HFFc6 (cell line): ENCODE measurements around the gene CHST1. TPM values are rescaled to one million over a fixed set of nuclear protein-coding genes. Genes with fewer than 3 reads are reported as not detected.

ENCODE experiments used
- DNase-seq: peaks from one replicate; pipeline ENCODE4 v3.0.0-alpha.2; 2018
- H3K27ac Mint-ChIP-seq: 2 replicates; pipeline ENCODE4 v1.8.0; 2020; ENCODE audit warnings: mild to moderate bottlenecking, mixed read lengths
- H3K27me3 Mint-ChIP-seq: 2 replicates; pipeline ENCODE4 v1.8.0; 2021; ENCODE audit warnings: mild to moderate bottlenecking, moderate library complexity, mixed read lengths; ENCODE audit not compliant: insufficient read depth
- H3K36me3 Mint-ChIP-seq: 2 replicates; pipeline ENCODE4 v1.8.0; 2021; ENCODE audit warnings: low read depth, mixed read lengths
- H3K4me1 Mint-ChIP-seq: 2 replicates; pipeline ENCODE4 v1.8.0; 2020; ENCODE audit warnings: low read depth, mixed read lengths
- H3K4me3 Mint-ChIP-seq: 2 replicates; pipeline ENCODE4 v1.8.0; 2020; ENCODE audit warnings: mild to moderate bottlenecking, moderate library complexity, mixed read lengths
- H3K9me3 Mint-ChIP-seq: 2 replicates; pipeline ENCODE4 v1.8.0; 2020; ENCODE audit warnings: mild to moderate bottlenecking, mixed read lengths
- total RNA-seq, 6 experiments: library from RNA; stranded (reverse); fragmentation: NEBNext Ultra II Directional; extraction: Animal tissue kit (Norgen Biotek cat#: 25700); gene quantifications; 2 replicates in 1 of 6; 3 replicates in 5 of 6; pipeline ENCODE4 v1.2.3, GENCODE V29; 2021
- TF ChIP-seq, protein P1 (sequence below): fragments of 200-600 bp; sonication (generic); IDR thresholded peaks from 2 replicates; pipeline ENCODE4 v1.5.0; 2021; ENCODE audit warnings: antibody characterized with exemption, mild to moderate bottlenecking

The CHST1 gene
- total RNA-seq, 6 experiments from 2014 or later, result 0.09 to 0.14 (median 0.12) TPM; not detected in 3

DNA sequence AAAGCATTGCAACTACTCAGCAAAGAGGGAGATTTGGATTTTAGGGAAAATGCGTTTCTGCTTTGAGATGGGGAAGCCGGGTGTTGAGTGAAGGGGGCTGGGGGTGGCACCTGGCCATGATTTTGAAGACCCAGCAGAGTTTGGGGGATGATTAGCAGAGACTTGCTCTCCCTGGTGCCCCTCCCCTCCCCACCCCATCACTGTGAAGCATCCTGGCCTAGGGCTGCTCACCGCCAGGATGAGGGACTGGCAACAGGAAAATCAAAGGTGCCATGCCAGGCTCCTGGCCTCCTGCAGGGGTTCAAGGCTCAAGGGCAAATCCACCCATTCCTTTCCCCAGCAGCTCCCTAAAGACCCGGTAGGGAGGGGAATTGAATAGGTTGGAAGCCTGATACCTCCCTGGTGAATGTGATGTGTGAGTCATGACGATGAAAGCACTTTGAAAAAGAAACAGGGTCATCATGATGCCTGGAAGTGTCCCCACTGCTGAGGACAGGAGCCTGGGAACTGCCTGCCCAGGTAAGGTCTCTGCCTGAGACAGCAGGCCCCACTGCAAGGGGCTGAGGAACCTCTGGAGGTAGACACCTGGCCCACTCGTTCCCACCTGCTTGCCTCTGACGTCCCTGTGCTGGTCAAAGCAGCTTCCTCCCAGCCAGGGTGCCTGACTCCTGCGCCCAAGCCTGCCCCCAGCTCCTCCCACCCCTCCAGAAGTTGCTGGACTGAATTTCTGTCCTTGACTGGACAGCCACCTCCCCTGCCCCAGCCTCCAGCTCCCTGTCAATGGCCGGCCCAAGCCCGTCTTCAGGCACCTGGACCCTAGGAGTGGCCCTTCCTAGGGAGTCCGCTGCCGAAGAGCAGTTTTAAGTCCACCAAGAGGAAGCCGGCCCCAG lies 1.7 kb downstream of the CHST1 start:
- TF ChIP-seq, protein P1, sequence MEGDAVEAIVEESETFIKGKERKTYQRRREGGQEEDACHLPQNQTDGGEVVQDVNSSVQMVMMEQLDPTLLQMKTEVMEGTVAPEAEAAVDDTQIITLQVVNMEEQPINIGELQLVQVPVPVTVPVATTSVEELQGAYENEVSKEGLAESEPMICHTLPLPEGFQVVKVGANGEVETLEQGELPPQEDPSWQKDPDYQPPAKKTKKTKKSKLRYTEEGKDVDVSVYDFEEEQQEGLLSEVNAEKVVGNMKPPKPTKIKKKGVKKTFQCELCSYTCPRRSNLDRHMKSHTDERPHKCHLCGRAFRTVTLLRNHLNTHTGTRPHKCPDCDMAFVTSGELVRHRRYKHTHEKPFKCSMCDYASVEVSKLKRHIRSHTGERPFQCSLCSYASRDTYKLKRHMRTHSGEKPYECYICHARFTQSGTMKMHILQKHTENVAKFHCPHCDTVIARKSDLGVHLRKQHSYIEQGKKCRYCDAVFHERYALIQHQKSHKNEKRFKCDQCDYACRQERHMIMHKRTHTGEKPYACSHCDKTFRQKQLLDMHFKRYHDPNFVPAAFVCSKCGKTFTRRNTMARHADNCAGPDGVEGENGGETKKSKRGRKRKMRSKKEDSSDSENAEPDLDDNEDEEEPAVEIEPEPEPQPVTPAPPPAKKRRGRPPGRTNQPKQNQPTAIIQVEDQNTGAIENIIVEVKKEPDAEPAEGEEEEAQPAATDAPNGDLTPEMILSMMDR, result no peak
- H3K27me3 Mint-ChIP-seq, result peaks cover 39% of the 10 kb centered on the region
- DNase-seq, result no peak
- H3K27ac Mint-ChIP-seq, result peak overlapping the region; percentile 85
- H3K4me3 Mint-ChIP-seq, result 0 out of 2 replicates have a peak overlapping the region, but pooled peaks have one; percentile 30
- H3K4me1 Mint-ChIP-seq, result peaks cover 21% of the 10 kb centered on the region
- H3K9me3 Mint-ChIP-seq, result no peaks in the 10 kb centered on the region
- no peaks in the 10 kb centered on the region for H3K36me3 Mint-ChIP-seq

DNA sequence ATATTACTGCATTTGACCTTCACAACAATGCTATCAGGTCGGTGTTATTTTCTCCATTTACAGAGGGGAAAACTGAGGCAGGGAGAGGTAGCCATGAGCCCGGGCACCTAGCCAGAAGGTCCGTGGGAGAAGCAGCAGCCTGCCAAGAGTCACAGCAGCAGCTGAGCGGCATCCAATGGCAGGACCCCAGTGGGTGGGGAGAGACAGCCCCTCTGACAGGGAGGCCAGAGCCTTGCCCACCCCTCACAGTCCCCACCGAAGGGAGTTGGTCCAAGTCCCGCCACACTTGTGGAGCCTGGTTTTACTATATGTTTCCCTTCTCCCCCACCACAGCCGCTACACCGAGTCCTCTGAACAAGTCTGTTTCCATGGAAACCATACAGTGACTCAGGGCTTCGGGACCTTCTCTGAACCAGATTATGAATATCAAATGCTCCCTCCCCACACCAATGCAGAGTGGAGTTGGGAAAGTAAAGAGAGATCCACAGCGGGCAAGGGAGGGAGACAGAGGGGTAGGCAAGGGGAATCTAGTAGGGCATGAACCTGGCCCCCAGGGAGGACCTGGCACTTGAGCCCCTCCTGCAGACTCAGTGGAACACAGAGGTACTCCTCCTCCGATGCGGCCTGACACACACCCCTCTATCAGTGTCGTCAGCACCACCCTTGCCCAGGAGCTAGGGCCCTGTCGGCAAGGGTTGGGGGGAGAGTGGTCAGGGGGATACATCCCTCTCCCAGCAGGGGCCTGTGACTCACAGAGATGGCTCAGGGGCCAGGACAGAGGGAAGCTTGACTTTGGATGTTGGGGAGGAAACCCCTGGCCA lies 2.5 kb downstream of the CHST1 start:
- peak overlapping the region; percentile 30; the same call in 1 of the 2 replicates for H3K4me3 Mint-ChIP-seq
- H3K27ac Mint-ChIP-seq, result peak overlapping the region; percentile 85
- H3K36me3 Mint-ChIP-seq, result no peaks in the 10 kb centered on the region
- peak; percentile 92 for DNase-seq
- TF ChIP-seq, protein P1, result no peak
- no peaks in the 10 kb centered on the region for H3K9me3 Mint-ChIP-seq
- H3K4me1 Mint-ChIP-seq, result peaks cover 22% of the 10 kb centered on the region
- peaks cover 35% of the 10 kb centered on the region for H3K27me3 Mint-ChIP-seq

DNA sequence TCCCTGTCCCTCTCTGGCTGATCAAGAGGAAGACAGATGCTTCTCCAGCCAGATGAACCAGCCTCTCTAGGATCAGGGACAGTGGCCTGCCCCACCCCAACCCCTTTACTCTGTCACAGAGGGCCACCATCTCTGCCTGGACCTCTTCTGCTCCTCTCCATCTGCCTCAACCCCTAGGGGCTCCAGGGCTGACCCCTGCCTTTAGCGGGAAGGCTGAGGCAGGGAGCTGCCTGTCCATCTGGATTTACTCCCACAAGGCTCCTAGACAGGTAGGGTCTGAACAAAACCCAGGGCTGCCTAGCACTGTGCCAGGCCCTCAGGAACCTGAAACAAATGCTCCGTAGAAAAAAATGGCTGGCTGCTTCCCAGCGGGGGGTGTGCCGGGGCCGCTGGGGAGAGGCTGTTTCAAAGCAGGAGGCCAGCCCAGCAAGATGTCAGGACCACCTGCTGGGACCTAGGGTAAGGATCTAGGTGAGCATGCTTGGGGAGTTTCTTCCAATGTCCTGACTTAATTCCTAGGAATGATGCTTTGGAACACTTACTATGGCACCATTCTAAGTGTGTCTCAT lies 3.2 kb downstream of the CHST1 start:
- H3K27ac Mint-ChIP-seq, result peak overlapping the region; percentile 85
- H3K4me3 Mint-ChIP-seq, result no peak overlapping the region
- H3K9me3 Mint-ChIP-seq, result no peaks in the 10 kb centered on the region
- TF ChIP-seq, protein P1, result no peak
- no peak for DNase-seq
- peaks cover 22% of the 10 kb centered on the region for H3K4me1 Mint-ChIP-seq
- peaks cover 28% of the 10 kb centered on the region for H3K27me3 Mint-ChIP-seq
- no peaks in the 10 kb centered on the region for H3K36me3 Mint-ChIP-seq

DNA sequence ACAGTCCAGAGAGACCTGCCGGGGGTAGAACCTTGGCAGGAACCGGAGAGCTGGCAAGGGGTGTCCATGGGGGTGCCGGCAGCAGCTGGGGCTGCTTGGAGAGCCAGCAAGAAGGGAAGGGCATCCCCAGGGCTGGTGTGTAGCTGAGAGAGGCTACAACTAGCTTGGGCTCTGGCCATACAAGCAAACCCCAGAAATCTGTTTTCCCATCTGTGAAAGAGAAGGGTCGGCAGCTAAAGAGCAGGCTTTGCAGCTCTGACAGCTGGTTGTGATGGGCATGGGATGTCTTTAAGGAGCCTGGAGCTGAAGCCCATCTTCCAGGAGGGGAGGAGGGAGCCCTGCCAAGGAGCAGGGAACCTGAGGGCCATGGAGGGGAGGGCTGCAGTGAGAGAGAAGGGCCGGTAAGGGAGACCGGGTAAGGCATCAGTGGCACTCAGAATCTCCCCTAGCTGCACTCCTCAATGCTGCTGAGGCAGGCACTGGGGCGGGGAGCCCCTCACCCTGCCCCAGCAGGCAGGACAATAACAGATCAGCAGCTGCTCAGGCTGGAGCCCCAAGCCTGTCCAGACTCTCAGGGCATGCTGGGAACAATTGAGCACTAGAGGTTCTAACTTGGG lies 3.9 kb downstream of the CHST1 start:
- peaks cover 22% of the 10 kb centered on the region for H3K27me3 Mint-ChIP-seq
- no peaks in the 10 kb centered on the region for H3K36me3 Mint-ChIP-seq
- H3K4me1 Mint-ChIP-seq, result peaks cover 22% of the 10 kb centered on the region
- H3K27ac Mint-ChIP-seq, result no peak overlapping the region
- DNase-seq, result no peak
- H3K4me3 Mint-ChIP-seq, result no peak overlapping the region
- H3K9me3 Mint-ChIP-seq, result no peaks in the 10 kb centered on the region
- TF ChIP-seq, protein P1, result no peak

DNA sequence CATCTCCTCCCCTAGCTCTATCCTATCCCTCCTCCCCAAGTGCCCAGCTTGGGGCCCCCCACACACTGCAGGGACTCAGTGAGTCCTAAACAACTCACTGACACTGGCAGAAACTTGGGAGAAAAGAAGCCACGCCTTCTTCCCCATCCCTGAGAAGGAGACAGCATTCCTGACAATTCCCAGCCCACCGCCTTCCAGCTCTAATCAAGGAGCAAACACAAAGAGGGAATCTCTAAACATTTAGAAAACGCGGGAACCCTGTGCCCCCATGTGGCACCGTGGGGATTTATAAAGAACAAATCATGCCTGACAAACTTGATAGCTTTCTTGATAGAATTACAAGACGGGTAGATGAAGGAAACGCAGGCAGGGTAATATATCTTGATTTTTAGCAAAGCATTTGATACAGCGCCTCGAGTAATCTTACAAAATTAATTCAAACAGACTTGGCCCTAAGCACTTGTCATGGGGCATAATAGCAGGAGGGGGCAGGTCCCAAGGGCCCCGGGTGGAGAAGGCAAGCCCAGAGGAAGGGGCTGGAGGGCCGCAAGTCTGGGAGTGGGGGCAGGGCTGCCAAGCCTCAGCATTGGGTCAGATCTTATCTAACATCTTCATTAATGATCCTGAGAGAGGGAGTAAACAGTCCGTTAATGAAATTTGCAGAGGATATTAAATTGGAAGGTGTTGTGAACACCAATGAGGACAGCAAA lies 4.5 kb downstream of the CHST1 start:
- Mint-ChIP-seq H3K9me3 (no peaks in the 10 kb centered on the region), H3K36me3 (no peaks in the 10 kb centered on the region), H3K27me3 (peaks cover 15% of the 10 kb centered on the region), H3K4me1 (peaks cover 22% of the 10 kb centered on the region), H3K4me3 (no peak overlapping the region), H3K27ac (no peak overlapping the region)
- TF ChIP-seq, protein P1, result no peak
- DNase-seq, result no peak
